Measurements from ENCODE around the gene SYT5.
"Not testable (repeated sequence)": the region's sequence is repeated elsewhere in the genome, so short reads cannot be mapped to it uniquely, and the experiment has no call there.

The SYT5 gene

GRCh38 chr19:55171440-55171839, 8.6 kb downstream of the SYT5 start:
- DNase-seq (ENCODE audit: low spot score): no peak

GRCh38 chr19:55169136-55169535, 11.0 kb downstream of the SYT5 start:
- DNase-seq (ENCODE audit: low spot score): no peak

- peak; percentile 100 for DNase-seq (ENCODE audit: low spot score)
Observed at GRCh38 chr19:55166530-55167268, 13.4 kb downstream of the SYT5 start, which contains the start of gene DNAAF3. DNAAF3 (minus strand) TSS chr19:55166613; CDS start chr19:55166413, 200 bp downstream.

- peak; percentile 69 for DNase-seq (ENCODE audit: low spot score)
Observed at GRCh38 chr19:55165952-55166529, 14.0 kb downstream of the SYT5 start.

GRCh38 chr19:55161571-55162322, 18.3 kb downstream of the SYT5 start:
- no peak for DNase-seq (ENCODE audit: low spot score)

GRCh38 chr19:55160986-55161365, 19.1 kb downstream of the SYT5 start:
- DNase-seq (ENCODE audit: low spot score): no peak

GRCh38 chr19:55160128-55160985, 19.7 kb downstream of the SYT5 start:
- peak; percentile 96 for DNase-seq (ENCODE audit: low spot score)

- peak; percentile 45 for DNase-seq (ENCODE audit: low spot score)
Observed at GRCh38 chr19:55158848-55159749, 21.0 kb downstream of the SYT5 start.

- no peak for DNase-seq (ENCODE audit: low spot score)
Observed at GRCh38 chr19:55158423-55158822, 21.7 kb downstream of the SYT5 start.

- no peak for DNase-seq (ENCODE audit: low spot score)
Observed at GRCh38 chr19:55157064-55157908, 22.8 kb downstream of the SYT5 start, which contains the start of gene TNNI3. TNNI3 (minus strand) TSS chr19:55157732; CDS start chr19:55157589, 143 bp downstream.

GRCh38 chr19:55156202-55157063, 23.7 kb downstream of the SYT5 start:
- DNase-seq (ENCODE audit: low spot score): peak; percentile 68

- DNase-seq (ENCODE audit: low spot score): not testable (repeated sequence)
Observed at GRCh38 chr19:55155784-55156183, 24.3 kb downstream of the SYT5 start.

GRCh38 chr19:55153652-55154264, 26.3 kb downstream of the SYT5 start:
- no peak for DNase-seq (ENCODE audit: low spot score)

GRCh38 chr19:55152017-55152416, 28.1 kb downstream of the SYT5 start:
- DNase-seq (ENCODE audit: low spot score): no peak

GRCh38 chr19:55149078-55150003, 30.7 kb downstream of the SYT5 start, which contains the start of gene TNNT1:
TNNT1 (minus strand) TSS chr19:55149206; CDS start chr19:55147157, 2,049 bp downstream.
- DNase-seq (ENCODE audit: low spot score): no peak

GRCh38 chr19:55147545-55148251, 32.4 kb downstream of the SYT5 start:
- DNase-seq (ENCODE audit: low spot score): no peak
